Lung (tissue), 12 donors: Measurements from ENCODE around the gene SUCO. TPM values are rescaled to one million over a fixed set of nuclear protein-coding genes. Genes with fewer than 3 reads are reported as not detected.

Experiments used
- ATAC-seq: fragments of 200-7000 bp; cut with Tn5 transposase; one replicate; pipeline ENCODE4 v1.9.1; 2020; ENCODE audit warnings: moderate number of reproducible peaks; ENCODE audit not compliant: insufficient read depth, low FRiP score
- DNase-seq, 3 donors: peaks; one replicate each; pipeline ENCODE4 v3.0.0-alpha.2; 2013 to 2017
- H3K27ac ChIP-seq, 2 donors: one replicate each; pipeline ENCODE4 v1.5.1; 2013; ENCODE audit warnings: mild to moderate bottlenecking in 2 of 2, moderate library complexity in 2 of 2, control low read depth in 1 of 2, inconsistent platforms in 1 of 2, low read depth in 1 of 2, low read length in 1 of 2
- H3K27me3 ChIP-seq, 3 donors: one replicate each; pipeline ENCODE4 v1.5.1; 2013; ENCODE audit warnings: low read length in 2 of 3; ENCODE audit not compliant: control insufficient read depth in 3 of 3, insufficient read depth in 3 of 3
- H3K36me3 ChIP-seq, 4 donors: one replicate each; pipeline ENCODE4 v1.5.1; 2013; ENCODE audit warnings: low read length in 4 of 4, mild to moderate bottlenecking in 1 of 4, moderate library complexity in 1 of 4; ENCODE audit not compliant: control insufficient read depth in 4 of 4, insufficient read depth in 4 of 4
- H3K4me1 ChIP-seq, 5 donors: one replicate each; pipeline ENCODE4 v1.5.1; 2013; ENCODE audit warnings: low read length in 5 of 5, mild to moderate bottlenecking in 2 of 5, moderate library complexity in 1 of 5; ENCODE audit not compliant: control insufficient read depth in 5 of 5, insufficient read depth in 5 of 5
- H3K4me3 ChIP-seq: one replicate; pipeline ENCODE4 v1.5.1; 2013; ENCODE audit warnings: mild to moderate bottlenecking, control low read depth, moderate library complexity
- H3K9ac ChIP-seq, 2 donors: one replicate each; pipeline ENCODE4 v1.5.1; 2013; ENCODE audit warnings: low read length in 2 of 2, control low read depth in 1 of 2; ENCODE audit not compliant: insufficient read depth in 1 of 2
- H3K9me3 ChIP-seq, 4 donors: one replicate each; pipeline ENCODE4 v1.5.1; 2013; ENCODE audit warnings: low read length in 3 of 4, mild to moderate bottlenecking in 1 of 4, moderate library complexity in 1 of 4; ENCODE audit not compliant: control insufficient read depth in 4 of 4, insufficient read depth in 3 of 4
- WGBS, 2 donors: extraction: QIAGEN DNeasy Blood & Tissue Kit; methylation state at CpG; one replicate each; pipeline ENCODE4 v1.1.7; 2013; 5-methylcytosine and 5-hydroxymethylcytosine counted together
- polyA plus RNA-seq, 2 donors: library from polyadenylated mRNA; stranded (reverse); fragments of 200-250 nt; gene quantifications; one replicate each; pipeline ENCODE4 v1.2.1, GENCODE V29; 2013
- total RNA-seq, 2 donors: library from RNA; depleted of rRNA in 1 of 2; stranded (reverse); fragments of >200 nt in 1 of 2; gene quantifications; one replicate each; pipeline ENCODE4 v1.2.1, GENCODE V29; 2014 to 2021
- TF ChIP-seq, protein P1 (sequence below): IDR thresholded peaks from 2 replicates; pipeline ENCODE4 v1.5.1; 2012; ENCODE audit warnings: mild to moderate bottlenecking; ENCODE audit errors: control extremely low read depth, extremely low read depth
- donor health status: control.
- donor health status: control.
- donor health status: Bipolar disorder and iron deficiency.
- donor health status: healthy.
- donor health status: DM: yes; HTN: yes; CAD: no.

SUCO gene
- total and polyA plus RNA-seq, 4 donors = 10.2 to 86.8 (median 22.0) TPM

DNA sequence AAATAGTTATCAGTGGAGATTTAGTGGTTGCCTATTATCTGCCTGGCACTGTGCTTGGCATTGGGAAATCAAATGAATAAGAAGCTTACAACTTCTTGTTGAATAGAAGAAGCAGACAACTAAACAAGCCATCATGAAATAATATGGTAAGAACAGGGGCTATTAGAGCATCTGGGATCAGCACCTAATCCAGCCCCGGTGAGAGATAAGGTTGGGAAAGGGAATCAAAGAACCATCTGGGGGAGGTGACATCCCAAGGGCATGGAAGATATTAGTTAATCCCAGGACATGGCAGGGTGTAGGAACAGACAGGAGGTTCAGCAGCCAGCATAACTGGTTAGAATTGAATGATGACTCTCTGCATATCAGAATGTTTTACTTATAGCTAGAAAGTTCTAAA is 36.3 kb upstream of the SUCO start:
- H3K9me3 ChIP-seq = no peaks in the 10 kb centered on the region
- ATAC-seq = no peak
- DNase-seq = no peak
- H3K4me3 ChIP-seq = no peak overlapping the region
- H3K9ac ChIP-seq = no peak overlapping the region
- TF ChIP-seq, protein P1, sequence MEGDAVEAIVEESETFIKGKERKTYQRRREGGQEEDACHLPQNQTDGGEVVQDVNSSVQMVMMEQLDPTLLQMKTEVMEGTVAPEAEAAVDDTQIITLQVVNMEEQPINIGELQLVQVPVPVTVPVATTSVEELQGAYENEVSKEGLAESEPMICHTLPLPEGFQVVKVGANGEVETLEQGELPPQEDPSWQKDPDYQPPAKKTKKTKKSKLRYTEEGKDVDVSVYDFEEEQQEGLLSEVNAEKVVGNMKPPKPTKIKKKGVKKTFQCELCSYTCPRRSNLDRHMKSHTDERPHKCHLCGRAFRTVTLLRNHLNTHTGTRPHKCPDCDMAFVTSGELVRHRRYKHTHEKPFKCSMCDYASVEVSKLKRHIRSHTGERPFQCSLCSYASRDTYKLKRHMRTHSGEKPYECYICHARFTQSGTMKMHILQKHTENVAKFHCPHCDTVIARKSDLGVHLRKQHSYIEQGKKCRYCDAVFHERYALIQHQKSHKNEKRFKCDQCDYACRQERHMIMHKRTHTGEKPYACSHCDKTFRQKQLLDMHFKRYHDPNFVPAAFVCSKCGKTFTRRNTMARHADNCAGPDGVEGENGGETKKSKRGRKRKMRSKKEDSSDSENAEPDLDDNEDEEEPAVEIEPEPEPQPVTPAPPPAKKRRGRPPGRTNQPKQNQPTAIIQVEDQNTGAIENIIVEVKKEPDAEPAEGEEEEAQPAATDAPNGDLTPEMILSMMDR = no peak
- 57 to 78% methylated on average over 1 of the region's 1 CpG for WGBS, 2 donors
- no peaks in the 10 kb centered on the region for H3K36me3 ChIP-seq
- no peaks in the 10 kb centered on the region for H3K27me3 ChIP-seq
- H3K27ac ChIP-seq = no peak overlapping the region
- H3K4me1 ChIP-seq = peaks cover 0 to 12% (median 0%) of the 10 kb centered on the region in 5 donors

DNA sequence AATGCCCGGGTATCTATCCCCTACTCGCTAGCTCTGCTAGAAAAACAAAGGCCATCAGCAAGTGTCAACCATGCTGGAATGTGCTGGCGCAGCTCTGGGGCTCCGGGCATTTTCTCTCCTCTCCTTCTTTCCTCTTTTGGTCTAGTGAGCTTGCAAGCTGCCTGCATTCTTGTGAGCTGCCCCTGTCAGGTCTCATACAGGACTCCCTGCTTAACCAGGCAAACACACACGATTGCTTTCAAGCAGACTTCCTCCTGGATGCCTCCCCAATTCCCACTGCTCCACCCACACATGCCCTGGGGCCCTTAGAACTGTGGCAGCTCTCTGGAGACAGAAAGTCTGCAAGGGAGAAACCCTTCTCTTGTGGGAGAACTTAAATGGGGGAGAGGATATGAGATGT is 35.7 kb upstream of the SUCO start:
- no peak overlapping the region for H3K27ac ChIP-seq
- 33 to 37% methylated on average over 5 of the region's 5 CpGs for WGBS, 2 donors
- peak; percentile 43 to 51 (median 45) for DNase-seq

GRCh38 chr1:172498857-172499256 is 34.1 kb upstream of the SUCO start:
- H3K9ac ChIP-seq = no peak overlapping the region
- peaks cover 0 to 12% (median 0%) of the 10 kb centered on the region in 5 donors for H3K4me1 ChIP-seq
- H3K4me3 ChIP-seq = no peak overlapping the region
- no peak overlapping the region for H3K27ac ChIP-seq
- no peaks in the 10 kb centered on the region for H3K9me3 ChIP-seq
- no peaks in the 10 kb centered on the region for H3K27me3 ChIP-seq
- DNase-seq = peak in 2 of 3 donors; percentile 11 to 47
- TF ChIP-seq, protein P1 = no peak
- 42 to 44% methylated on average over 2 of the region's 2 CpGs for whole genome bisulfite sequencing, 2 donors
- ATAC-seq = no peak
- no peaks in the 10 kb centered on the region for H3K36me3 ChIP-seq

More for the DNA sequence above, 35.7 kb upstream of the SUCO start:
- no peak for ATAC-seq
- H3K4me3 ChIP-seq = no peak overlapping the region
- H3K9me3 ChIP-seq = no peaks in the 10 kb centered on the region
- no peak overlapping the region for H3K9ac ChIP-seq
- H3K4me1 ChIP-seq = peaks cover 0 to 12% (median 0%) of the 10 kb centered on the region in 5 donors
- TF ChIP-seq, protein P1 = no peak
- no peaks in the 10 kb centered on the region for H3K27me3 ChIP-seq
- H3K36me3 ChIP-seq = no peaks in the 10 kb centered on the region

GRCh38 chr1:172499636-172500141 is 33.3 kb upstream of the SUCO start:
- H3K27ac ChIP-seq = no peak overlapping the region
- DNase-seq (peak; percentile 47 to 76 (median 63)), ATAC-seq (peak; percentile 13)
- H3K4me1 ChIP-seq = peaks cover 0 to 12% (median 0%) of the 10 kb centered on the region in 5 donors
- H3K9ac ChIP-seq = no peak overlapping the region
- no peaks in the 10 kb centered on the region for H3K9me3 ChIP-seq
- H3K36me3 ChIP-seq = no peaks in the 10 kb centered on the region
- TF ChIP-seq, protein P1 = no peak
- H3K27me3 ChIP-seq = no peaks in the 10 kb centered on the region
- H3K4me3 ChIP-seq = no peak overlapping the region
- 67 to 72% methylated on average over 3 of the region's 3 CpGs for WGBS, 2 donors
